Ecto neural progenitor cell (in vitro differentiated cells): Measurements from ENCODE around the gene IREB2.

Experiments used
- DNase-seq: peaks from one replicate; pipeline ENCODE4 v3.0.0-alpha.2; 2018; ENCODE audit warnings: low spot score

The IREB2 gene

DNA sequence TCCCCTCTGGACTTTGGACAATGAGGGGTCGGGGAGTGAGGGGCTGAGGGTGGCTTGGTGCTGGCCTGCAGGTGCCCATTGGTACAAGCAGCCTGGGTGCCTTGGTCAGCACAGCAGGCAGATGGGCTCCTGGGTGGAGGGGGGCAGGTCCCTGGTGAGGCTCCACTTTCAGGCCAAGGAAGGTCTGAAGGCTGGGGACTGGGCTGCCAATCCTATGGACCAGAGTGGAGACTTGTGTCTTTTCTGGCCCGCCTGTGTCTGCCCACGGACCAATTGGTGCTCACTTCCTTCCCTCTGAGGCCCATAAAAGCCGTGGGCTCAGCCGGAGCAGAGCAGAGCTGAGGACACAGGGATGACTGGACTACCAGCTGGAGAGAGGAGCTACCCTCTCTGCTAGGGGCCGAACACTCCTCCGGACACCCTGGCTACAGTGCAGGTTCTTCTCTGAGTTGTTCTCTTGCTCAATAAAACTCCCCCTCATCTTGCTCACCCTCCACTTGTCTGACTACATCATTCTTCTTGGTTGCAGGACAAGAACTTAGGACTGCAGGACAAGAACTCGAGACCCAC is 31.9 kb upstream of the IREB2 start:
- DNase-seq, result no peak

DNA sequence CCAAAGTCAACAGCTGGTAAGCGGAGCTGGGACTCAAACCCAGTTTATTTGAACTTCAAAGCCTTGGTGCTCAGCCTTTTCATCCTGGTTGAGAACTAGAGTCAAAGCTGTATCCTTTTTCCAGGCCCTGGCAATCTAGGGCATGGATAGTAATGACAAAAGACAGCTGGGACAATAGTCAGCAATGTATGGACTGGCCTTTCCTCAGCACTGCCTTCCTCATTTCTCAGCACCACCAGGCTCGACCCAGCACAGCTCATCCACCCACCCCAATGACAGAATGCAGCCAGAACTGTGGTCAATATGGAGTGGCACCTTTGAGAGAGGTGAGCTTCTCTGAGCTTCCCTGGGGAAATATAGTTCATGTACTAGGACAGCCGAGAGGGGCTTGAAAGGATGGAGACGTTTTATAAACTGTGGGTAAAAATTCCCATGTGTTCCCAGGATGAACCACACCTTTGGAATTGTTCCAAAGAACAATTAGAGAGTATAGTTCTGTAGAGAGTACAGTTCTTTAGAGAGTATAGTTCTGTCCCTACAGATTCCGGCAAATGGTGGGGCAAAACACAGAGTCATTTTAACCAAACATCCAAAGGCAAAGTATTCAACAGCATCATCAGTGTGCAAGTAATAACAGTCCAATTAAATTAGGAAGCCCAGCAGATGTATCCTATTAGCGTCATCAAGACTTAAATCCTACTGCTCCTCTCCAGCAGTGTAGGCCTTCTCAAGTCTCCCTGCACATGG is 30.2 kb upstream of the IREB2 start:
- no peak for DNase-seq

DNA sequence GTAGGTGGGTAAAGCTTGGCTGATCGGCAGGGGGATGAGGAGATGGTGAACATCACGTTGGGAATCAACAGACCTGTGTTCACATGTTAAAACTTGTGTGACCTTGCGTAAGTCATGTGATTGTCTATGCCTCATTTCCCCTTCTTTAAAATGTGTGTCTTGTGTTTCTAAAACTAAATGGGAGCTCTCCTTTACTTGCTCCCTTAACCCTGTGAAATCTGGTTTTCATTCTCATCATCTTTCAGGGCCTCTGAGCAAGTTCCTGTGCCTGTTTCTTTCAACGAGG is 29.7 kb upstream of the IREB2 start:
- DNase-seq, result no peak

DNA sequence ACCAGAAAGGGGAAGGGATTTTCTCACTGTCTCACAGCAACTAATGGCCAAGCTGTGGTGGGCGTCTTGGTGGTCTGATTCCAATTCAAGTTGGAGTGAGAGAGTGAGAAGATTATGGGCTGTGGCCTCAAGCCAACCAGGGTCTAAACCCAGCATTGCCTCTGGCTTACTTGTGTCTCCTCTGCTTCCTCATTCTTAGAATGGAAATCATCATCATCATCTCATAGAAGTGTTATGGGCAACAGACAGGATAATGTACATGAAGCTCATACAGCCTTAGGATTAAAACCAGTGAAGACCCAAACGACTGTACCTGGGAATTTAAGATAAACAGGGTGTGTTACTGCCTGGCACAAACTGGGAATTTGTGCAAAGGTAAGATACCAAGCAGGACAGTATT is 29.1 kb upstream of the IREB2 start:
- DNase-seq, result no peak

DNA sequence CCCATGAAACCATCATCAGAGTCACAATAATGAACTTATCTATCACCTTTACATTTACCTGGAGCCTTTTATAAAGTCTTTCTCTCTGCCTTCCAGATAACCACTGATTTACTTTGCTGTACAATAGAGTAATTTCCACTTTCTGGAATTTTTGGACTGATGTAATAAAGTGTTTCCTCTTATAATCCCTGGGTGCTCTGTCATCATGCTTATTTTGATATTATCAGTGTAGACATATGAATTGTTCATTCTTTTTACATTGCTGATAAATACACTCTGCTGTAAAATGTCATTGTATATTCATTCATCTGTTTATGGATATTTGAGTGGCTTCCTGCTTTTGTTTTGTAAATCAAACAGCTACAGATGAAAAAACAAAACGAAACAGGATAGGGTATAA is 27.0 kb upstream of the IREB2 start:
- no peak for DNase-seq

DNA sequence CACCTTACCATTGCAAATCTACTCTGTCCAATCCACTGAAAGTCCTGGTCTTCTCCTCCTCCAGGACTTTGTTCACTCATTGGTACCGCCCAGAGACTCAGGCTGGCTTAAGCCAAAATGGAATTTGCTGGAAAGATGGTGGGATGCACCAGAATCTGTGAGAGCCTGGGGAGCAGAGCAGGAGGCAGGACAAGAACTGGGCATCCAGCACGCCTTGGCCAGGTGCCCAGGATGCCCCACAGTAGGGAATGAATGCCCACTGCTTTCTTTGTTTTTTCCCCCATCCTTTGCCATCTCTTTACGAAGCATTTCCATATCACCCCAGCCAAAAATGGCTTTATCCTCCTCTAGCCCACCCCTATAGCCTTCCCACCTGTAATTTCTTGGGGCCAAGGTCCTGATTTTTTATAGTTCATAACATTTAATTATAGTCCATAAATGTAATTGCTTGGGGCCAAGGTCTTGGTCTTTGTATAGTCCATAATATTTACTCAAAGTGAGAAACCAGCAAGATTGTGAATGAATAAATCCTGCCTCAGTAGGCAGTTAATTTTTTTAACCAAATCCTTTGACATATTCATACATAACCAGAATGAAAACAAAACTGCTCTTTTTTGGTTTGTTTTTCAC is 23.3 kb upstream of the IREB2 start:
- no peak for DNase-seq

DNA sequence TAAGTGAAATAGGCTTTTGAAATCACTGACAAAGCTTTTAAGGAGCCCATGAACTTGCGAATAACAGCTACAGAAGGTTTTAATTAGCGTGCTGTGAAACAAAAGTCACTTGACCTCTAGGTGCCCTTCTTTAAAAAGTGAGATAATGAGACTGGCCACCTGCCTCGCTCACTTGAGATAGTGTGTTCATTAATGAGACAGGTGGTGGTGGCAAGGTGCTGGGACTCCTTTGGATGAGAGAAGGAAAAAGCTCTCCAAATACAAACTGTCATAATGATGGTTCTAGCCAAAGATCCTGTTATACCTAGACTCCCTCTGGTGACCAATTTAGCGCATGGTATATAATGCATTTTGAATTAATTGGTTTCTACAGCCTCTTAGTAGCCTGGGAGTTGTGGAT is 22.7 kb upstream of the IREB2 start:
- no peak for DNase-seq

DNA sequence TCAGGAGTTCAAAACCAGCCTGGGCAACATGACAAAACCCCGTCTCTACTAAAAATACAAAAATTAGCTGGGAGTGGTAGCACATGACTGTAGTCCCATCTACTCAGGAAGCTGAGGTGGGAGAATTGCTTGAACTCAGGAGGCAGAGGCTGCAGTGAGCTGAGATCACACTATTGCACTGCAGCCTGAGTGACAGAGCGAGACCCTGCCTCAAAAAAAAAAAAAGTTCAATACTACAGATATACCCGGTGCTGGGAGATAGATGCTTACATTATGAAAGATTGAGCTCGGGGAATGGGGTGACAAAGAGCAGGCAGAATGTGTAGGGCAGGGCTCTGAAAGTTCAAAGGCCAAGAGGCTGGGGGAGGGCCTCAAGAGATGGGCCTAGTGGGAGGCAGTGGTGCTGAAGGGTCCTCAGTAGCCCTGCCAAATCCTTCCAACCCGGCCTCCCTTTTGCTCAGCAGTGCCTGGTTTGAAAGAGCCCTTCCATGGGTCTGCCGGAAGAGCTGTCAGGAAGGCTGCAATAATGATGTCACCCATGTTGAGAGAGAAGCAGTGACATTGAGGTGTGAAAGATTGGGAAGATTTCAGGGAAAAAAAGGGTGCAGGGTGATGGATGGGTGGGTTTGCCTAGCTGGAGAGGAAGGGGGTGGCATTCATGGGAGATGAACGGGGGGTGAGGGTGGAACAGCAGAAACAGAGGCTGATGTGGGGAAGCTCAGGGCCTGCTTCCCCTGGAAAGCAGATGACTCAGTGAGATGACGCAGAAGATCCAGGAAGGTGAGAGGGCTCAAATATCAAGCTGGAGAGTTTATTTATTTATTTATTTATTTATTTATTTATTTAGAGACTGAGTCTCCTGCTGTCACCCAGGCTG is 20.0 kb upstream of the IREB2 start:
- no peak for DNase-seq

DNA sequence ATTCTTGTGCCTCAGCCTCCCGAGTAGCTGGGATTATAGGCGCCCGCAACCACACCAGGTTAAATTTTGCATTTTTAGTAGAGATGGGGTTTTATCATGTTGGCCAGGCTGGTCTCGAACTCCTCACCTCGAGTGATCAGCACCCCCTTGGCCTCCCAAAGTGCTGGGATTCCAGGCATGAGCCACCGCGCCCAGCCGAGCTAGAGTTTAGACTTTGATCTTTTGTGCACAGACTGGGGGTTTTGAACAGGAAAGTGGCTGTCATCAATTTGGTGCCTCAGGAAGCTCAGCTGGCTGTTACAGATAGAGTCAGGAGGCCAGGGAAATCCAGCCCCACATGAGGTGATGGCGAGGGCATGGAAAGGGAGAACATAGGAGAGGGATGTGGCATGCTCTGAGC is 19.3 kb upstream of the IREB2 start:
- no peak for DNase-seq

DNA sequence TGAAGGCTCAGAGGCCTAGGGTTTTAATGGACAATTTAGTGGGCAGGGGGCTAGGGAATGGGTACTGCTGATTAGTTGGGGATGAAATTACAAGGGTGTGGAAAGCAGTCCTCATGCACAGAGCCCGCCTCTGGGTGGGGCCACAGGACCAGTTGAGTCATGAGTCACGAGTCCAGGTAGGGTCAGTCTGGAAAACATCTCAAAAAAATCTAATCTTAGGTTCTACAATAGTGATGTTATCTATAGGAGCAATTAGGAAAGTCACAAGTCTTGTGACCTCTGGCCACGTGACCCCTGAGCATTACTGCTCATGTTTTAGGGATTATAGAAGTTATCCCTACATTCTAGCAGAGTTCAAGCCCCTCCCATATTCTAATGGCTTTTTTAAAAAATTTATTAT is 18.6 kb upstream of the IREB2 start:
- no peak for DNase-seq

DNA sequence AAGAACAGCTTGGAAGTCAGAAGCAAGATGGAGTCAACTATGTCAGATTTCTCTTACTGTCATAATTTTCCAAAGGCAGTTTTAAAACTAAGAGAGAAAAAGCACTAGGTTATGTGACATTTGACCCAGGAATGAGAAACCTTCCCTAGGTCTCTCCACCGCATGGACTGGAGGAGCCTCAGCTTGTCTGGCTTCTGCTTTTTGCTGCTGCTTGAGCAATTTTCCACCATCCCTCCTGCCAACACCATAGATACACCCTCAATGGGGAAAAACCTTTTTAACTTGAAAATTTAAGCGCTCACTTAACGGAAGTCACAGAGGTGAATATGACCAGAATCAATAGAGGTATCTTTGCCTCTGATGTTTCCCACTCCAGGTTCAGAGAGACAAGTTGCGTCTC is 17.8 kb upstream of the IREB2 start:
- no peak for DNase-seq

DNA sequence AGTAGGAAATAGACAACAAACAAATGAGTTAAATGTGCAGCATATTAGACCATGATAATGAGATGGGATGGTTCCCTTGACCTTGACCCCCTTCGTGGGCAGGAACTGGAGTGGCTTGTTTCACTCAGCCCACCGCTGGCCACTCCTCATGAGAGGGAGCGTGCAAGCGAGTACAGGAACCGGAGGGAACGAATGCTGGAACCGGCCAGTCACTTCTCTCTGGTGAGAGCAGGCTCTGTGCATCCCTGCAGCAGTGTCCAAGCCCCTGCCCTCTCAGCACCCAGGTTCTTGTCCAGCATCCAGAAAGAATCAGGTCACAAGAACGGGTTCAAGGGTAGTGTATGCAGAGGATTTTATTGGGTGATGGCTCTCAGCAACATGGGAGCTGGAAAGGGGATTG is 17.2 kb upstream of the IREB2 start:
- DNase-seq, result no peak

DNA sequence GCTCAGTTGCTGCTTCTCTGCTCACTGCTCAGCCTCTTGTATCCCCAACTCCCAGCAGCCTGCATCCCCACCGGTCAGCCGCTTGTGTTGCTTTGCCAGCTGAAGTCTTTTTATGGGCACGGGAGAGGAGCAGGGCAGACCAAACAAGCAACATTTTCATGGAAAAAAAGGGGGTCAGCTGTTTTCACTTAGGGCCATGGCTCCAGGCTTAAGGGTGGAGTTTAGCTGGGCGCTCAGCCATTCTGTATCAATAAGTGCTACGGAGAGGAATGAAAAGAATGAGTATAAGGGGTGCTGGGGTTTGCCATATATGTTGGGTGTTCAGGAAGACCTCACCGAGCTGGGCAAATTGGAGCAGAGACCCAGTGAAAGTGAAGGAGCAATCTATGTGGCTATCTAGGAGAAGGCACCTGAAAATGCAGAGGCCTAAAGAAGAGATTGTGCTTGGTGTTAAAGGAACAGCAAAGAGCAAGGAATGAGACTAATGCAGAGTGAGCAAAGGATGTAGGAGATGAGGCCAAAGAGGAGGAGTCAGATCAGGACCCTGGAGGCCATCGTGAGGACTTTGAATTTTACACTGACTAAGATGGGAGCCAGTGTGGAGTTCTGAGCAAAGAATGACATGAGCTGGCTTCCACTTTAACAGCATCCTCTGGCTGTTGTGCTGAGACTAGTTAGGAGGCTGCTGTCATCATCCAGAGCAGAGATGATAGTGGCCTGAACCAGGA is 16.6 kb upstream of the IREB2 start:
- DNase-seq, result no peak

DNA sequence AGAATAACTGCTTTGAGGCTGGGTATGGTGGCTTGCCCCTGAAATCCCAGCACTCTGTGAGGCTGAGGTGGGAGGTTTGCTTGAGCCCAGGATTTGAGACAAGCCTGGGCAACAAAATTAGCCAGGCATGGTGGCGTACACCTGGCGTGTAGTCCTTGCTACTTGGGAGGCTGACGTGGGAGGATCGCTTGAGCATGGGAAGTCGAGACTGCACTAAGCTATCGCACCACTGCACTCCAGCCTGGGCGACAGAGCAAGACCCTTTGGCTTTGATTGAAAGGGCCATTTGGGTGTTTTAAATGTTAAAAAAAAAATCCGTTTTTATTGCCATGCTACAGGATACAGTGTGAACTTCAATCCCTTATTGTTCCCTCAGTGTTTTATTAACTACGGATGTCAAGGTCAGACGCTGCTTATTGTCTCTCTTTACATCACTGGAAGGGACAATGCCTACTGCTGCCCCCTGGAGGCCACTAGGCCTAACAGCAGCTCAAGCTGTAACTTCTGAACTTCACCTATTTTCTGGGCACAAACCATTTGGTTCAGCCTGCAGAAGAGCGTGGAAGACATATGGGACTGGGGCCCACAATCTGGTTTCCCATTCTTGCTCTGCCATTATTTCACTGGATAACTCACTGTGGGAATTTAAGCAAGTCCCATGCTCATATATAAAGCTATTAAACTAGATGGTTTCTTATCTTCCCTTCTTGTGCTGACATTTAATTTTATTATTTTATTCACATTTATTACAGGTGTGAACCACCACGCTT is 15.3 kb upstream of the IREB2 start:
- peak; percentile 65 for DNase-seq

DNA sequence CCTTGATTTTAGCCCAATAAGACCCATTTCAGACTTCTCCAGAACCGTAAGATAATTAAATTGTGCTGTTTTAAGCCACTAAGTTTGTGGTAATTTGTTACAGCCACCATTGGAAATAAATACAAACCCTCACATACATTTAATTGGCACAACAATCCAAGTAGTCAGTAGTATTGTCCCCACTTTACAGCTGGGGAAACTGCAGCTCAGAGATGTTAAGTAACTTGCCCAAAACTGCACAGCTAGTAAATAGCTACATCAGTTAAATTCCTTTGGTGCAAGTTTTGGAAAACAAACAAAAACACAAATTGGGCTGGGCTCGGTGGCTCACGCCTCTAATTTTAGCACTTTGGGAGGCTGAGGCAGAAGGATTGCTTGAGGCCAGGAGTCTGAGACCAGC is 13.3 kb upstream of the IREB2 start:
- no peak for DNase-seq

DNA sequence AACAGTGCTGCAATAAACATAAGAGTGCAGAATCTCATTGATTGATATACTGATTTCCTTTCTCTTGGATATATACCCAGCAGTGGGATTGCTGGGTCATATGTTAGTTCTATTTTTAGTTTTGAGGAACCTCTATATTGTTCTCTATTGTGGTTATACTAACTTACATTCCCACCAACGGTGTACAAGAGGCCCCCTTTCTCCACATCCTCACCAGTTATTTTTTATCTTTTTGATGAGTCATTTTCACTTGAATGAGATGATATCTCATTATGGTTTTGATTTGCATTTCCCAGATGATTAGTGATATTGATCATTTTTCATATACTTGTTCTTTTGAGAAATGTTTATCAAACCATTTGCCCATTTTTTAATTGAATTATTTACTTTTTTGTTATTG is 12.4 kb upstream of the IREB2 start:
- DNase-seq, result no peak

DNA sequence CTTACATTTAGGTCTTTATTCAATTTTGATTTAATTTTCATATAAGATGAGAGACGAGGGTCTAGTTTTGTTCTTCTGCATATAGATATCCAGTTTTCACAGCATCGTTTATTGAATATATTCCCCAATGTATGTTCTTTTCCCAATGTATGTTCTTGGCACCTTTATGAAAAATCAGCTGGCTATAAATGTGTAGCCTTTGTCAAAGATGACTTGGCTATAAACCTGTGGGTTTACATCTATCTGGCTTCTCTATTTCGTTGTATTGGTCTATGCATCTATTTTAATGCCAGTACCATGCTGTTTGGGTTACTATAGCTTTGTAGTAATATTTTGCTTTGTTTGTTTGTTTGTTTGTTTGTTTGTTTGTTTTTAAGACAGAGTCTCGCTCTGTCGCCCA is 11.7 kb upstream of the IREB2 start:
- no peak for DNase-seq

DNA sequence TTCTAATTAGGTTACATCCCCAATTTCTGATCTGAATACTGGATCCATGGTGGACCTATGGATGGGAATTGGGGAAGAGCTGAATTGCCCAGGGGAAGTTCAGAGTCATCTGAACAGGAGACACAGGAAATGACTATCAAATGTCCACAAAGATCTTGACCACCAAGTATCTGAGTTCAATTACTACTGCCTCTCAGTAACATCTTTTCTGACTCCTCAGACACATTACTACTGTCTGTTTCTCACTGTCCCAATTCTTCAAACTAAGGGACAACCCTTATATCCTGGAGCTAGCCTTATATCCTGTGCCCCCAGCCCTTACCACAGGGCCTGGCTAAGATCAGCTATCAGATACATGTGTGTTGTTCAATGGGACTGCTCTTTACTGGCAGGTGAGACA is 10.1 kb upstream of the IREB2 start:
- DNase-seq, result no peak

DNA sequence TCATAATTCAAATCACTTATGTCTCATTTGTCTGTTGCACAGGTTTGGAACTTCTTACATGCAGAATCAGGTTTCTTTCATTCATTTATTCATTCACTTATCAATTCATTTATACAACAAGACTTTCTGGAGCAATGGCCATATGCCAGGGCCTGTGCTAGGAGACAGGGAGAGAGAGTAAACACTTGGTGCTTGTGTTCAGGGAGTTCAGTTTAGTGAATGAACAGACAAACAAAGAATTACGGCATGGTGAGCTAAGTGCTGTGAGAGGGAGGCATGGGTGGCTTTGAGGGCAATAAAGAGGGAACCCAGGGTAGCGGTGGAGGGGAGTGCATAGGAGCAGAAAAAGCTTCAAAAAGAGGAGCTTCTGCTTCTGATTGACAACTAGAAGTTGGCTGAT is 8.5 kb upstream of the IREB2 start:
- no peak for DNase-seq

DNA sequence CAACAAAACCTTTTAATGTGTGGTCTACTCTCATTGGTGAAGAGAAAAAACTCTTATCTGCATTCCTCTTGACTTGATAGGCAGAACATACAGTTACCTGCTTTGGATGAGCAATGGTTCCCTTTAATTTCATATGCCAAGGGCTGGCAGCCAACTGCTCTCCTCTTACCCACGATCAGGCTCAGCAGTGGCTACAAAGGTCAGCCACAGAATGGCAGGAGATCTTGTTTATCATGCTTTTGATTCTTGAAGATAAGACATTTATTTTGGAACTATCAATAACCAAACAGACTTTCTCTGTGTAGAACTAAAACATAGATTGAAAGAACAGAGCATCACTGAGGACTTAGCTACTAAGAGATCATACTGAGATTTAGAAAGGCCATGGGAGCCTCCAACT is 6.1 kb upstream of the IREB2 start:
- no peak for DNase-seq

DNA sequence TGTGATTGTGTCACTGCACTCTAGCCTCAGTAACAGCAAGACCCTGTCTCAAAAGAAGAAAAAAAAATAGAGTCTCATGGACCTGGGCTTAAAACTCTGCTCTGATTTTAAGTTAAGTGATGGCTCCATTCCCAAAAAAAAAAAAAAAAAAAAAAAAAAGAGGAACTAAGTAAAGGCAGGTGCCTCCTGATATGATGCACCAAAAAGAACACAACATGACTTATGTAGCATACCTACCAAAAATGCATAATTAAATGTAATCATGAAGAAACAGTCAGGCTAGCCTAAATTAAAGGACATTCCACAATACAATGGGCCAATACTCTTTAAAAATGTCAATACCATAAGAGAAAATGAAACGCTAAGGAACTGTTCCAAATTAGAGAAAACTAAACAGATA is 5.4 kb upstream of the IREB2 start:
- no peak for DNase-seq

DNA sequence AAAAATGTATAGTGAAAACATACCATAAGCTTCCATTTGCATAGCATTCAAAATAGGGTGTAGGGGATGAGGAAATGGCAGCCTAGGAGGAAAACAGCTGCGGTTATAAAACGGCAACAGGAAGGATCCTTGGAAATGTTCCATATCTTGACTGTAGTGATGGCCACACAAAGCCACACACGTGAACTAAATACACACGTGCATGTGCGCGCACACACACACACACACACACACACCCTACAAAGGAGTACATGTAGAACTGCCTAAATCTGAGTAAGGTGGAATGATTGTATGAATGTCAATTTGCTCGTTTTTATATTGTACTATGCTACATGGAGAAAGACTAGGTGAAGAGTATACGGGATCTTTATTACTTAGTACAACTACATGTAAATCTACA is 3.9 kb upstream of the IREB2 start:
- DNase-seq, result no peak
